Stimulated activated effector memory CD8-positive, alpha-beta T cell treated with anti-CD3 and anti-CD28 coated beads, Interleukin-12 subunit alpha, Interleukin-12 subunit beta, amount 100 ng/mL, for 72 hours (primary cell): ENCODE measurements around the gene IQCH.
A peak's percentile ranks its signal among the peaks of the same experiment; 100 is the strongest.
"Not testable (repeated sequence)": the region's sequence is repeated elsewhere in the genome, so short reads cannot be mapped to it uniquely, and the experiment has no call there.

Experiments
- ATAC-seq: fragments of 150-1000 bp; cut with Tn5 transposase; 2 replicates; pipeline ENCODE4 v1.10.0; 2021
- DNase-seq, 2 donors: peaks; one replicate each; pipeline ENCODE4 v3.0.0; 2021 to 2022; ENCODE audit warnings: low spot score in 2 of 2
- H3K27ac Mint-ChIP-seq: one replicate; pipeline ENCODE4 v1.8.0; 2022; ENCODE audit warnings: mild to moderate bottlenecking, mixed read lengths
- H3K36me3 Mint-ChIP-seq: one replicate; pipeline ENCODE4 v1.8.0; 2022; ENCODE audit warnings: mild to moderate bottlenecking, mixed read lengths
- H3K4me1 Mint-ChIP-seq: one replicate; pipeline ENCODE4 v1.8.0; 2022; ENCODE audit warnings: mixed read lengths
- H3K4me3 Mint-ChIP-seq: one replicate; pipeline ENCODE4 v1.8.0; 2022; ENCODE audit warnings: mild to moderate bottlenecking, mixed read lengths
- H3K9me3 Mint-ChIP-seq: one replicate; pipeline ENCODE4 v1.8.0; 2022; ENCODE audit warnings: mixed read lengths

Gene IQCH

DNA sequence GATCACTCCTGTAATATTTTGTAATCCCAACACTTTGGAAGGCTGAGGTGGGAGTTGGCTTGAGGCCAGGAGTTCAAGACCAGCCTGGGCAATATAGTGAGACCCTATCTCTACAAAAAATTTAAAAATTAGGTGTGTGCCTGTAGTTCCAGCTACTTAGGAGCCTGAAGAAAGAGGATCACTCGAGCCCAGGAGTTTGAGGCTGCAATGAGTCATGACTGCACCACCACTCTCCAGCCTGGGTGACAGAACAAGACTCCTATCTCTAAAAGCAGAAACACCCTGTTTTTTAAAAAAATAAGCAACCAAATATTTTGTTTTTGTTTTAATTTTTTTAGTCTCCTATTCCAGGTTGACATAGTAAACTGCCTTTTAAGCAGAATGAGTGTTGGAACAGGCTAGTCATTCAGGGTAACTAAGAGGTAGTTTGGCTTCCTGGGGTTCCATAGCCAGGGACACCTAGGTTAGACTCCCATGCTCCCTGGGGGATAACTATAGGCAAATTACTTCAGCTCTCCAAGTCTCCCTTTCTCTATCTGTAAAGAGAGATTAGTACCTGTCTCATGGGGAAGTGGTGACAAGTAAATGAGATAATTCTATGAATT is 151.8 kb downstream of the IQCH start:
- ATAC-seq (no peak), DNase-seq (no peak)
- no peaks in the 10 kb centered on the region for H3K4me1 Mint-ChIP-seq
- H3K36me3 Mint-ChIP-seq: no peaks in the 10 kb centered on the region
- H3K27ac Mint-ChIP-seq: no peak overlapping the region
- no peak overlapping the region for H3K4me3 Mint-ChIP-seq
- no peaks in the 10 kb centered on the region for H3K9me3 Mint-ChIP-seq

DNA sequence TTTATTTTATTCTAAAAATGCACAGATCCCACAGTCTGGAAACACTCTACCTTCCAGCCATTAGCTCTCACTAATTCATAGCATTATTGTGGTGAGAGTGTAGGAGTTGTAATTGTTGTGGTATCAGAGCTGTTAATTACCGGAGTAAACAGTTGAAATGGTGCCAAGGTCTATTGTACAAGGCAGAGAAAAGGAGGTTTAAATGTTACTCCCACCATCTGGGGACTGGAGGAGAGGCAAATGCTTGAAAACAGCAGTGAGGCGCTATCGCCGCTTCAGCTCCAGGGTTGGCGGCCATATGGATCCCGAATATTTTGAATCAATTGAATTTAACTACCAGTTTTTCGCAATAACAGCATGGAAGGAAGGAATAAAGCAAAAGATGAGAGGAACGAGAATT is 153.2 kb downstream of the IQCH start:
- Mint-ChIP-seq H3K36me3 (no peaks in the 10 kb centered on the region), H3K4me1 (no peaks in the 10 kb centered on the region), H3K27ac (no peak overlapping the region), H3K9me3 (no peaks in the 10 kb centered on the region), H3K4me3 (no peak overlapping the region)
- DNase-seq (no peak), ATAC-seq (no peak)

DNA sequence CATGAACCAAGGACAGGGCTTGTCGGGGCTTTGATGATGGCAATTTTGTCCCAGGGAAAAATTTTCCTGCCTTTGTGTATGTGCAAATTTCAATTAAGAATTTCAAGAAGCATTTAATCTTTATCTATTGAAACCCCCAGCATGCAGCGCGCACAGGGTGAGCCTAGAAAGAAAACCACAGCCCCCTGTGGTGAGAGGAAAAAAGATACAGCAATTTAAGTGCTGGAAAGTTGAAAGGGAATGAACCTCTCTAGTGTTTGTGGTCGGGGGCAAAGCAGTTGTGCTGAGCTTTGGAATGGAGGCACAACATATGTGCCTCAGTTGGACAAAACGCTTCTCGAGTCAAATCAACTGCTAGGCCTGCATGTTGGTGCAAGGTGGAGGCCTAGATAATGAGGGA is 154.6 kb downstream of the IQCH start:
- Mint-ChIP-seq H3K9me3 (no peaks in the 10 kb centered on the region), H3K4me3 (no peak overlapping the region), H3K27ac (no peak overlapping the region), H3K36me3 (no peaks in the 10 kb centered on the region), H3K4me1 (no peaks in the 10 kb centered on the region)
- no peak for ATAC-seq
- DNase-seq: no peak

GRCh38 chr15:67411486-67411885 is 156.9 kb downstream of the IQCH start:
- no peak for ATAC-seq
- no peaks in the 10 kb centered on the region for H3K9me3 Mint-ChIP-seq
- H3K4me3 Mint-ChIP-seq: no peak overlapping the region
- no peak for DNase-seq
- no peak overlapping the region for H3K27ac Mint-ChIP-seq
- no peaks in the 10 kb centered on the region for H3K36me3 Mint-ChIP-seq
- no peaks in the 10 kb centered on the region for H3K4me1 Mint-ChIP-seq

- no peaks in the 10 kb centered on the region for H3K9me3 Mint-ChIP-seq
- DNase-seq: no peak
- no peaks in the 10 kb centered on the region for H3K4me1 Mint-ChIP-seq
- no peak for ATAC-seq
- H3K36me3 Mint-ChIP-seq: no peaks in the 10 kb centered on the region
- H3K27ac Mint-ChIP-seq: peak overlapping the region; percentile 14
- H3K4me3 Mint-ChIP-seq: no peak overlapping the region
These were observed 159.3 kb downstream of the IQCH start for GRCh38 chr15:67413770-67414390.

DNA sequence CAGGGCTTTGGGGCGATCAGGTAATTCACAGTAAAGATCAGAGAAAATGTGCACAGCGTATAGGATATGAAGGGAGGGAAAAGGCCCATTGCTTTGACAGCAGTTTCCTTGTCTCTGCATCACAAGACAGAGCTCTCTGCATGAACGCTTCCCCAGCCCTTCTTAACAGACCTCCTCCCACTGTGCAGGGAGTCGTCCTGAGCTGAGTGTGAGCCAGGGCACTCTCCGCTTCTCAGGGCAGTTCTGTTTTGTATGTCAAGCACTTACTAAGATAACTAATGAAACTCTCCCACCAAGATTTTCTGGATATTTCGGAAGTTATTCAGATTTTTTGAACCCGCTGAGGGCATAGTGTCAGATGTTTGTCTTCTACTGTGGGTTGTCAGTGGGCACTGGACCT is 160.6 kb downstream of the IQCH start:
- H3K9me3 Mint-ChIP-seq: no peaks in the 10 kb centered on the region

GRCh38 chr15:67416891-67417290 is 162.3 kb downstream of the IQCH start:
- no peaks in the 10 kb centered on the region for H3K4me1 Mint-ChIP-seq
- ATAC-seq: no peak
- H3K27ac Mint-ChIP-seq: no peak overlapping the region
- H3K36me3 Mint-ChIP-seq: no peaks in the 10 kb centered on the region
- H3K4me3 Mint-ChIP-seq: no peak overlapping the region
- no peak for DNase-seq
- H3K9me3 Mint-ChIP-seq: no peaks in the 10 kb centered on the region

More for the DNA sequence above, 160.6 kb downstream of the IQCH start:
- Mint-ChIP-seq H3K4me3 (no peak overlapping the region), H3K36me3 (no peaks in the 10 kb centered on the region), H3K4me1 (no peaks in the 10 kb centered on the region), H3K27ac (no peak overlapping the region)
- no peak for ATAC-seq
- no peak for DNase-seq

GRCh38 chr15:67419705-67420104 is 165.1 kb downstream of the IQCH start:
- H3K4me3 Mint-ChIP-seq: no peak overlapping the region
- H3K36me3 Mint-ChIP-seq: no peaks in the 10 kb centered on the region
- DNase-seq (no peak), ATAC-seq (no peak)
- no peaks in the 10 kb centered on the region for H3K9me3 Mint-ChIP-seq
- H3K27ac Mint-ChIP-seq: no peak overlapping the region
- H3K4me1 Mint-ChIP-seq: no peaks in the 10 kb centered on the region

- DNase-seq: no peak
- Mint-ChIP-seq H3K9me3 (no peaks in the 10 kb centered on the region), H3K4me3 (no peak overlapping the region), H3K36me3 (no peaks in the 10 kb centered on the region), H3K4me1 (no peaks in the 10 kb centered on the region), H3K27ac (no peak overlapping the region)
- ATAC-seq: no peak
These were observed 165.6 kb downstream of the IQCH start for GRCh38 chr15:67420137-67420536.

- no peaks in the 10 kb centered on the region for H3K9me3 Mint-ChIP-seq
- H3K4me3 Mint-ChIP-seq: no peak overlapping the region
- no peaks in the 10 kb centered on the region for H3K4me1 Mint-ChIP-seq
- ATAC-seq (no peak), DNase-seq (no peak)
- no peak overlapping the region for H3K27ac Mint-ChIP-seq
- H3K36me3 Mint-ChIP-seq: no peaks in the 10 kb centered on the region
These were observed 166.5 kb downstream of the IQCH start for GRCh38 chr15:67421105-67421504.

- no peak for ATAC-seq
- H3K36me3 Mint-ChIP-seq: no peaks in the 10 kb centered on the region
- H3K4me3 Mint-ChIP-seq: no peak overlapping the region
- H3K27ac Mint-ChIP-seq: no peak overlapping the region
- DNase-seq: no peak
- no peaks in the 10 kb centered on the region for H3K4me1 Mint-ChIP-seq
- no peaks in the 10 kb centered on the region for H3K9me3 Mint-ChIP-seq
These were observed 167.7 kb downstream of the IQCH start for GRCh38 chr15:67422296-67422695.

GRCh38 chr15:67433495-67434099 is 179.0 kb downstream of the IQCH start:
- no peaks in the 10 kb centered on the region for H3K4me1 Mint-ChIP-seq
- DNase-seq: peak; percentile 6 to 59
- no peak overlapping the region for H3K4me3 Mint-ChIP-seq
- H3K36me3 Mint-ChIP-seq: no peaks in the 10 kb centered on the region
- no peak overlapping the region for H3K27ac Mint-ChIP-seq
- peak; percentile 52 for ATAC-seq
- no peaks in the 10 kb centered on the region for H3K9me3 Mint-ChIP-seq

GRCh38 chr15:67436351-67437250 is 182.0 kb downstream of the IQCH start:
- not testable (repeated sequence) for H3K9me3 Mint-ChIP-seq, DNase-seq, H3K4me3 Mint-ChIP-seq, ATAC-seq, H3K4me1 Mint-ChIP-seq, H3K27ac Mint-ChIP-seq, H3K36me3 Mint-ChIP-seq

- Mint-ChIP-seq H3K4me3 (no peak overlapping the region), H3K9me3 (peaks cover 2% of the 10 kb centered on the region), H3K27ac (no peak overlapping the region), H3K4me1 (no peaks in the 10 kb centered on the region), H3K36me3 (no peaks in the 10 kb centered on the region)
- ATAC-seq (no peak), DNase-seq (no peak)
These were observed 189.5 kb downstream of the IQCH start for GRCh38 chr15:67444100-67444499.

GRCh38 chr15:67446449-67446848 is 191.9 kb downstream of the IQCH start:
- peaks cover 2% of the 10 kb centered on the region for H3K9me3 Mint-ChIP-seq
- H3K4me1 Mint-ChIP-seq: no peaks in the 10 kb centered on the region
- H3K36me3 Mint-ChIP-seq: no peaks in the 10 kb centered on the region
- no peak for DNase-seq
- no peak overlapping the region for H3K27ac Mint-ChIP-seq
- ATAC-seq: no peak
- no peak overlapping the region for H3K4me3 Mint-ChIP-seq
